Calu3 (cell line): ENCODE measurements around the gene EIPR1. TPM values are rescaled to one million over a fixed set of nuclear protein-coding genes. Genes with fewer than 3 reads are reported as not detected.

Source experiments
- BruUV-seq: library from RNA; stranded (reverse); fragments of 400-500 nt; replicated peaks from 2 replicates; lab custom pipeline; 2021; lab: Mats Ljungman, UMichigan
- CTCF ChIA-PET: fragments of 300-600 bp; sonication (Branson Sonifier 250); formaldehyde crosslinking; loops from one replicate; lab custom pipeline; 2022; ENCODE audit warnings: antibody characterized with exemption; lab: Charles Lee
- DNase-seq: peaks from one replicate; pipeline ENCODE4 v3.0.0; 2022
- H3K27ac Mint-ChIP-seq: one replicate; pipeline ENCODE4 v1.8.0; 2022; ENCODE audit warnings: mixed read lengths; ENCODE audit not compliant: unreplicated experiment
- H3K27me3 Mint-ChIP-seq: one replicate; pipeline ENCODE4 v1.8.0; 2022; ENCODE audit warnings: mixed read lengths; ENCODE audit not compliant: unreplicated experiment
- H3K36me3 Mint-ChIP-seq: one replicate; pipeline ENCODE4 v1.8.0; 2022; ENCODE audit warnings: mild to moderate bottlenecking, moderate library complexity, mixed read lengths; ENCODE audit not compliant: insufficient read depth, unreplicated experiment
- H3K4me1 Mint-ChIP-seq: one replicate; pipeline ENCODE4 v1.8.0; 2022; ENCODE audit warnings: mild to moderate bottlenecking, low read depth, mixed read lengths; ENCODE audit not compliant: unreplicated experiment
- H3K4me3 Mint-ChIP-seq: one replicate; pipeline ENCODE4 v1.8.0; 2022; ENCODE audit warnings: mild to moderate bottlenecking, low read depth, moderate library complexity, mixed read lengths; ENCODE audit not compliant: unreplicated experiment
- H3K9me3 Mint-ChIP-seq: one replicate; pipeline ENCODE4 v1.8.0; 2022; ENCODE audit warnings: low read depth, mixed read lengths; ENCODE audit not compliant: unreplicated experiment
- CTCF ChIP-seq: fragments of 200-600 bp; IDR thresholded peaks from one replicate; pipeline ENCODE4 v1.8.0; 2022; ENCODE audit warnings: antibody characterized with exemption; ENCODE audit not compliant: unreplicated experiment
- intact Hi-C: fragments of 100-400 bp; cut with micrococcal nuclease; formaldehyde crosslinking; loops from one replicate; pipeline ENCODE4 v1.10.0; 2022; ENCODE audit not compliant: unreplicated experiment
- total RNA-seq: library from RNA; stranded (reverse); gene quantifications from 2 replicates; pipeline ENCODE4 v1.2.3, GENCODE V29; 2022

Gene EIPR1
- total RNA-seq, 1 experiment from 2014 or later: 31.7 TPM

- no peaks in the 10 kb centered on the region for H3K27me3 Mint-ChIP-seq
- peaks cover 4% of the 10 kb centered on the region for H3K36me3 Mint-ChIP-seq
- no peak for DNase-seq
- no peak overlapping the region for H3K27ac Mint-ChIP-seq
- intact Hi-C loops: no loop called here
- no peak for TF ChIP-seq CTCF
- no peaks in the 10 kb centered on the region for H3K4me1 Mint-ChIP-seq
- H3K9me3 Mint-ChIP-seq: no peaks in the 10 kb centered on the region
- CTCF ChIA-PET: no interaction called here
- no peak overlapping the region for H3K4me3 Mint-ChIP-seq
- no TSS peak for BruUV-seq
These were observed 180.3 kb downstream of the EIPR1 start for GRCh38 chr2:3197308-3197707.

GRCh38 chr2:3196716-3197115 is 180.9 kb downstream of the EIPR1 start:
- no peak overlapping the region for H3K27ac Mint-ChIP-seq
- no TSS peak for BruUV-seq

GRCh38 chr2:3195641-3196476 is 181.8 kb downstream of the EIPR1 start:
- Mint-ChIP-seq H3K27me3 (no peaks in the 10 kb centered on the region), H3K36me3 (peaks cover 4% of the 10 kb centered on the region), H3K4me1 (no peaks in the 10 kb centered on the region), H3K27ac (no peak overlapping the region), H3K4me3 (no peak overlapping the region), H3K9me3 (no peaks in the 10 kb centered on the region)
- CTCF ChIA-PET: interaction anchor here (0.5 kb wide), 1 partner anchor 351 kb away, joined by 5 read pairs; no protein-coding TSS in a partner anchor
- intact Hi-C loops: no loop called here
- no peak for DNase-seq
- TF ChIP-seq CTCF: no peak
- BruUV-seq: no TSS peak

More at GRCh38 chr2:3196716-3197115, 180.9 kb downstream of the EIPR1 start:
- DNase-seq: no peak
- no peaks in the 10 kb centered on the region for H3K4me1 Mint-ChIP-seq
- CTCF ChIA-PET: no interaction called here
- no peaks in the 10 kb centered on the region for H3K27me3 Mint-ChIP-seq
- H3K36me3 Mint-ChIP-seq: peaks cover 4% of the 10 kb centered on the region
- H3K9me3 Mint-ChIP-seq: no peaks in the 10 kb centered on the region
- H3K4me3 Mint-ChIP-seq: no peak overlapping the region
- intact Hi-C loops: no loop called here
- no peak for TF ChIP-seq CTCF

- no peaks in the 10 kb centered on the region for H3K27me3 Mint-ChIP-seq
- no TSS peak for BruUV-seq
- no peaks in the 10 kb centered on the region for H3K9me3 Mint-ChIP-seq
- intact Hi-C loops: no loop called here
- peaks cover 4% of the 10 kb centered on the region for H3K36me3 Mint-ChIP-seq
- no peak for DNase-seq
- no peak for TF ChIP-seq CTCF
- H3K4me3 Mint-ChIP-seq: no peak overlapping the region
- H3K4me1 Mint-ChIP-seq: no peaks in the 10 kb centered on the region
- CTCF ChIA-PET: no interaction called here
- no peak overlapping the region for H3K27ac Mint-ChIP-seq
These were observed 182.8 kb downstream of the EIPR1 start for GRCh38 chr2:3194828-3195227.
